Parathyroid adenoma (tissue), 2 donors: ENCODE data around the gene C3AR1.

Experiments
- H2AFZ ChIP-seq: fragments of 300-600 bp; sonication (generic); one replicate; pipeline ENCODE4 v1.7.0; 2017; ENCODE audit warnings: antibody characterized with exemption, mild to moderate bottlenecking
- H3K27ac ChIP-seq: fragments of 300-600 bp; sonication (generic); one replicate; pipeline ENCODE4 v1.7.0; 2017
- H3K27me3 ChIP-seq: fragments of 300-600 bp; sonication (generic); one replicate; pipeline ENCODE4 v1.7.0; 2017; ENCODE audit warnings: low read length; ENCODE audit not compliant: control insufficient read depth, insufficient read depth
- H3K36me3 ChIP-seq: fragments of 300-600 bp; sonication (generic); one replicate; pipeline ENCODE4 v1.7.0; 2017; ENCODE audit warnings: low read length; ENCODE audit not compliant: control insufficient read depth, insufficient read depth
- H3K4me1 ChIP-seq: fragments of 300-600 bp; sonication (generic); one replicate; pipeline ENCODE4 v1.7.0; 2017; ENCODE audit warnings: control low read depth
- H3K4me2 ChIP-seq: fragments of 300-600 bp; sonication (generic); one replicate; pipeline ENCODE4 v1.7.0; 2017; ENCODE audit warnings: low read length
- H3K4me3 ChIP-seq: fragments of 300-600 bp; sonication (generic); one replicate; pipeline ENCODE4 v1.7.0; 2017; ENCODE audit warnings: low read depth, low read length
- H3K79me2 ChIP-seq: fragments of 300-600 bp; sonication (generic); one replicate; pipeline ENCODE4 v1.7.0; 2017; ENCODE audit warnings: control low read depth
- H3K9ac ChIP-seq: fragments of 300-600 bp; sonication (generic); one replicate; pipeline ENCODE4 v1.7.0; 2017; ENCODE audit warnings: mild to moderate bottlenecking
- H3K9me3 ChIP-seq: fragments of 300-600 bp; sonication (generic); one replicate; pipeline ENCODE4 v1.7.0; 2017; ENCODE audit warnings: low read length; ENCODE audit not compliant: control insufficient read depth
- TF ChIP-seq, protein P1 (sequence below): fragments of 300-600 bp; sonication (generic); IDR thresholded peaks from one replicate; pipeline ENCODE4 v1.7.0; 2017; ENCODE audit warnings: antibody characterized with exemption, mild to moderate bottlenecking
- donor health status: primary hyperparathyroidism.

C3AR1 gene

GRCh38 chr12:8037046-8037663 is 29.0 kb downstream of the C3AR1 start:
- Histone ChIP-seq H3K4me1 (peaks cover 53% of the 10 kb centered on the region), H3K9ac (no peak overlapping the region), H3K4me2 (no peak overlapping the region), H3K4me3 (no peak overlapping the region), H3K79me2 (peaks cover 20% of the 10 kb centered on the region), H3K9me3 (no peaks in the 10 kb centered on the region), H3K27me3 (no peaks in the 10 kb centered on the region), H2AFZ (no peak overlapping the region), H3K36me3 (no peaks in the 10 kb centered on the region), H3K27ac (peak overlapping the region; percentile 81)
- TF ChIP-seq, protein P1, sequence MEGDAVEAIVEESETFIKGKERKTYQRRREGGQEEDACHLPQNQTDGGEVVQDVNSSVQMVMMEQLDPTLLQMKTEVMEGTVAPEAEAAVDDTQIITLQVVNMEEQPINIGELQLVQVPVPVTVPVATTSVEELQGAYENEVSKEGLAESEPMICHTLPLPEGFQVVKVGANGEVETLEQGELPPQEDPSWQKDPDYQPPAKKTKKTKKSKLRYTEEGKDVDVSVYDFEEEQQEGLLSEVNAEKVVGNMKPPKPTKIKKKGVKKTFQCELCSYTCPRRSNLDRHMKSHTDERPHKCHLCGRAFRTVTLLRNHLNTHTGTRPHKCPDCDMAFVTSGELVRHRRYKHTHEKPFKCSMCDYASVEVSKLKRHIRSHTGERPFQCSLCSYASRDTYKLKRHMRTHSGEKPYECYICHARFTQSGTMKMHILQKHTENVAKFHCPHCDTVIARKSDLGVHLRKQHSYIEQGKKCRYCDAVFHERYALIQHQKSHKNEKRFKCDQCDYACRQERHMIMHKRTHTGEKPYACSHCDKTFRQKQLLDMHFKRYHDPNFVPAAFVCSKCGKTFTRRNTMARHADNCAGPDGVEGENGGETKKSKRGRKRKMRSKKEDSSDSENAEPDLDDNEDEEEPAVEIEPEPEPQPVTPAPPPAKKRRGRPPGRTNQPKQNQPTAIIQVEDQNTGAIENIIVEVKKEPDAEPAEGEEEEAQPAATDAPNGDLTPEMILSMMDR, result no peak

DNA sequence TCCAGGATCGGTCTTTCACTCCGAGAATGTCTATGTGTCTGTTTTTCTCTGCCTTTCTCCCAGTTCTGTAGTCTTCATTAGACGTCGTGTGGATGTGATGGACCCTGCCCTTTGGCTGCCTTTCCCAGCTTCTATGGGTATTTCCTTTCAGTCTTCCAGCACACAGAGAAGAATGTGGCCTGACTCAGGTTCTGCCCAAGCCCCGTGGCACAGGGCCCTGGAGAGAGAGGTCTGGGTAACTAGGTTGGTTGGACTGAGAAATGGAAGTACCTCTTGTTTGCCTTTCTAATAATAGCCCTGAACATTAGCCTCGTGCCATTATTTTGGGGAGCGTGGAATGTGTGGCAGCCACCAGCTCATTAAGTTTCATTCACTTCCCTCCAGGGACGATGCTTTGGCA is 29.8 kb downstream of the C3AR1 start:
- Histone ChIP-seq H3K36me3 (no peaks in the 10 kb centered on the region), H3K9ac (no peak overlapping the region), H3K4me3 (no peak overlapping the region), H3K9me3 (no peaks in the 10 kb centered on the region), H3K27ac (peak overlapping the region; percentile 27), H3K4me2 (no peak overlapping the region), H3K4me1 (peaks cover 53% of the 10 kb centered on the region), H2AFZ (no peak overlapping the region), H3K27me3 (no peaks in the 10 kb centered on the region), H3K79me2 (peaks cover 23% of the 10 kb centered on the region)
- TF ChIP-seq, protein P1, result no peak

DNA sequence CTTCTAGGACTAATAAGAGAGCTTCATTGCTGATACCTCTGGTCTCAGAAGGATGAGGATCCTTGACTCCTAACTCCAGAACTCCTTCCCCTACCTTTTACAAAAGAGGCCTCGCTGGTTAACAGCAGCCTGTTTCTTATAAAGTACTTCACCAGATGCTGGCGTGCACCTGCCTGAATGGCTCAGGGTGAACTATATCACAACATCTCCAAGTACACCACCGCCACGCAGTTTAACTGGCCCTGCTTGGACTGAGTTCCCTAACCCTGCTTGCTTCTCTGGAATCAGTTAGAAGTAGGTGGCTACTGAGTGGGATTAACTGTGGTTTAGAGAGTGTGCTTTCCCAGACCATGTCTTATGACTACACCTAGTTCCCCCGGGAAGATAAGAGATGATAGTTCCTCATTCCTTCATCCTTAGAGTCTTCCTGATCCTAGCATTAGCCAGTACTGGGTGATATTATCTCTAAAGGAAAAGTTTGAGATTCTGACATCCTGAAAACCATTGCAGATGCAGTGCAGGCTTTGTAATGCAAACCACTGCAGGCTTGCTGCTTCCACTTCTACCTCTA is 30.6 kb downstream of the C3AR1 start:
- Histone ChIP-seq H3K4me2 (peak overlapping the region; percentile 11), H3K27me3 (no peaks in the 10 kb centered on the region), H3K9ac (no peak overlapping the region), H3K79me2 (peaks cover 21% of the 10 kb centered on the region), H3K4me3 (no peak overlapping the region), H3K27ac (no peak overlapping the region), H3K9me3 (no peaks in the 10 kb centered on the region), H2AFZ (no peak overlapping the region), H3K4me1 (peaks cover 49% of the 10 kb centered on the region), H3K36me3 (no peaks in the 10 kb centered on the region)
- TF ChIP-seq, protein P1, result no peak

- Histone ChIP-seq H2AFZ (no peak overlapping the region), H3K4me2 (peak overlapping the region; percentile 95), H3K4me1 (peaks cover 49% of the 10 kb centered on the region), H3K79me2 (peaks cover 19% of the 10 kb centered on the region), H3K9me3 (no peaks in the 10 kb centered on the region), H3K4me3 (peak overlapping the region; percentile 96), H3K9ac (no peak overlapping the region), H3K27ac (peak overlapping the region; percentile 93), H3K36me3 (no peaks in the 10 kb centered on the region), H3K27me3 (no peaks in the 10 kb centered on the region)
- TF ChIP-seq, protein P1, result no peak
Observed at GRCh38 chr12:8034802-8035201, 31.4 kb downstream of the C3AR1 start.
